GM10248 (cell line): ENCODE measurements around the gene NR2C2.

Source experiments
- CTCF ChIA-PET: fragments of 300-600 bp; sonication (Branson Sonifier 250); formaldehyde crosslinking; extraction: SDS; loops from one replicate; lab custom pipeline; 2021; ENCODE audit warnings: antibody characterized with exemption; lab: Yijun Ruan, JAX
- POLR2A ChIA-PET: fragments of 350-650 bp; sonication (Branson Sonifier 250); formaldehyde crosslinking; extraction: SDS; loops from one replicate; lab custom pipeline; 2020; ENCODE audit warnings: antibody characterized with exemption; lab: Yijun Ruan, JAX
- DNase-seq: peaks from one replicate; pipeline ENCODE4 v3.0.0; 2012; ENCODE audit errors: extremely low spot score
- CTCF ChIP-seq: IDR thresholded peaks from 2 replicates; pipeline ENCODE4 v1.5.1; 2012; ENCODE audit warnings: mild to moderate bottlenecking, low read depth; ENCODE audit errors: extremely low read depth, missing control alignments, control extremely low read depth

NR2C2 gene

GRCh38 chr3:15089201-15089600 lies 141.8 kb downstream of the NR2C2 start:
- ChIA-PET CTCF (interaction anchor here (0.7 to 1.7 kb wide), 6 partner anchors 9 to 163 kb away, joined by 3 to 6 read pairs (median 4); no protein-coding TSS in a partner anchor), POLR2A (interaction anchor here (0.7 kb wide), 1 partner anchor 50 kb away, joined by 8 read pairs; no protein-coding TSS in a partner anchor)
- no peak for DNase-seq
- TF ChIP-seq CTCF = no peak

- DNase-seq = no peak
- CTCF ChIA-PET = interaction anchor here (1.1 to 1.5 kb wide), 3 partner anchors 16 to 22 kb away, joined by 3 to 6 read pairs (median 5); no protein-coding TSS in a partner anchor
- no peak for TF ChIP-seq CTCF
- POLR2A ChIA-PET = no interaction called here
These were observed 144.2 kb downstream of the NR2C2 start for GRCh38 chr3:15091575-15091974.

- TF ChIP-seq CTCF = no peak
- DNase-seq = no peak
These were observed 145.3 kb downstream of the NR2C2 start for GRCh38 chr3:15092686-15093085.

GRCh38 chr3:15094187-15094875 lies 146.9 kb downstream of the NR2C2 start:
- DNase-seq = no peak
- TF ChIP-seq CTCF = no peak
- CTCF ChIA-PET = interaction anchor here (0.7 to 1.4 kb wide), 3 partner anchors 12 to 43 kb away, joined by 4 to 7 read pairs (median 4); no protein-coding TSS in a partner anchor
- POLR2A ChIA-PET = no interaction called here

More at GRCh38 chr3:15092686-15093085, 145.3 kb downstream of the NR2C2 start:
- CTCF ChIA-PET = interaction anchor here (1.1 to 1.2 kb wide), 2 partner anchors 15 to 23 kb away, joined by 3 to 5 read pairs; no protein-coding TSS in a partner anchor
- POLR2A ChIA-PET = no interaction called here

GRCh38 chr3:15096046-15096445 lies 148.7 kb downstream of the NR2C2 start:
- CTCF ChIA-PET = interaction anchor here (1.4 to 1.5 kb wide), 2 partner anchors 45 to 107 kb away, joined by 4 to 7 read pairs; no protein-coding TSS in a partner anchor
- no peak for DNase-seq
- TF ChIP-seq CTCF = no peak
- POLR2A ChIA-PET = no interaction called here

GRCh38 chr3:15097891-15098290 lies 150.5 kb downstream of the NR2C2 start:
- TF ChIP-seq CTCF = no peak
- no peak for DNase-seq
- ChIA-PET POLR2A (interaction anchor here (0.7 to 1.4 kb wide), 2 partner anchors 9 to 609 kb away, joined by 3 to 7 read pairs; no protein-coding TSS in a partner anchor), CTCF (interaction anchor here (1.0 to 3.4 kb wide), 7 partner anchors 10 to 47 kb away, joined by 3 to 28 read pairs (median 4); no protein-coding TSS in a partner anchor)
